Measurements from ENCODE around the gene FAM53A. TPM values are rescaled to one million over a fixed set of nuclear protein-coding genes. Genes with fewer than 3 reads are reported as not detected.

FAM53A gene
- total RNA-seq, 1 experiment from 2014 or later, result 1.6 TPM

DNA sequence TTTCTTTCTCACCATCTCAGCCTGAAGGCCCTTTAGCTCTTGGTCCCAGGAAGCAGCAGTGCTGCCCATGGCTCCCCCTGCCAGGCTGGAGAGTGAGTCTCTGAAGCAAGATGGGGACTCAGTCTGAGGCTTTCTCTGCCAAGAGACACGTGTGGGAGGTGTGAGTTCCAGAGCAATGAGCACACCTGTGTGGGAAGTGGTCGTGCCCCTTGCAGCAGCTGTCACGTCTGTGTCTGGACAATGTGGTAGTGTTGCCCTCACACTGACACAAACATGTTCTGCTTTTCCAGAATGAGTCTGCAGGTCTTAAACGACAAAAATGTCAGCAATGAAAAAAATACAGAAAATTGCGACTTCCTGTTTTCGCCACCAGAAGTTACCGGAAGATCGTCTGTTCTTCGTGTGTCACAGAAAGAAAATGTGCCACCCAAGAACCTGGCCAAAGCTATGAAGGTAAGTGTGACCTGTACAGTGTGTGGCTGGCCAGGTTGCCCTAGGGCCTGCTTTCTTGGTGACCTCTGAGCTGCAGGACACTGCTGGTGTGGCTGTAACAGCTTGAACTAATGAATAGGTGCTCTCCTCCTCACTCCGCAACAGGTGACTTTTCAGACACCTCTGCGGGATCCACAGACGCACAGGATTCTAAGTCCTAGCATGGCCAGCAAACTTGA is 39.2 kb upstream of the FAM53A start:
- peaks cover 10% of the 10 kb centered on the region for H3K4me1 ChIP-seq (ENCODE audit: insufficient read depth, low read length, poor library complexity, severe bottlenecking)
- ChIA-PET POLR2A (ENCODE audit: low non-redundant PET) (no interaction called here), CTCF (no interaction called here)
- H3K9me3 ChIP-seq (ENCODE audit: low read depth, low read length, poor library complexity, severe bottlenecking), result no peaks in the 10 kb centered on the region
- H3K27ac ChIP-seq (ENCODE audit: low read depth, low read length, poor library complexity, severe bottlenecking), result peak overlapping the region; percentile 90
- peak overlapping the region; percentile 99 for H3K4me3 ChIP-seq (ENCODE audit: low read depth, low read length, poor library complexity, severe bottlenecking)
- no peaks in the 10 kb centered on the region for H3K27me3 ChIP-seq (replicated peaks; ENCODE audit: insufficient read depth, low read depth, low read length, poor library complexity)
- intact Hi-C loops (cut with micrococcal nuclease; ENCODE audit: unreplicated experiment), result no loop called here
- peaks cover 62% of the 10 kb centered on the region for H3K36me3 ChIP-seq (ENCODE audit: insufficient read depth, low read length, poor library complexity, severe bottlenecking)
- TF ChIP-seq, protein P1, sequence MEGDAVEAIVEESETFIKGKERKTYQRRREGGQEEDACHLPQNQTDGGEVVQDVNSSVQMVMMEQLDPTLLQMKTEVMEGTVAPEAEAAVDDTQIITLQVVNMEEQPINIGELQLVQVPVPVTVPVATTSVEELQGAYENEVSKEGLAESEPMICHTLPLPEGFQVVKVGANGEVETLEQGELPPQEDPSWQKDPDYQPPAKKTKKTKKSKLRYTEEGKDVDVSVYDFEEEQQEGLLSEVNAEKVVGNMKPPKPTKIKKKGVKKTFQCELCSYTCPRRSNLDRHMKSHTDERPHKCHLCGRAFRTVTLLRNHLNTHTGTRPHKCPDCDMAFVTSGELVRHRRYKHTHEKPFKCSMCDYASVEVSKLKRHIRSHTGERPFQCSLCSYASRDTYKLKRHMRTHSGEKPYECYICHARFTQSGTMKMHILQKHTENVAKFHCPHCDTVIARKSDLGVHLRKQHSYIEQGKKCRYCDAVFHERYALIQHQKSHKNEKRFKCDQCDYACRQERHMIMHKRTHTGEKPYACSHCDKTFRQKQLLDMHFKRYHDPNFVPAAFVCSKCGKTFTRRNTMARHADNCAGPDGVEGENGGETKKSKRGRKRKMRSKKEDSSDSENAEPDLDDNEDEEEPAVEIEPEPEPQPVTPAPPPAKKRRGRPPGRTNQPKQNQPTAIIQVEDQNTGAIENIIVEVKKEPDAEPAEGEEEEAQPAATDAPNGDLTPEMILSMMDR (conservative IDR thresholded peaks at IDR 0.05; ENCODE audit: low read depth, low read length), result no peak
- TF ChIP-seq EZH2 (IDR thresholded peaks at IDR 0.05; ENCODE audit: borderline replicate concordance, low read depth, low read length, poor library complexity, severe bottlenecking), result no peak
- BruUV-seq (replicated peaks), result TSS peak; percentile 22
- DNase-seq (ENCODE audit: low spot score), result no peak

DNA sequence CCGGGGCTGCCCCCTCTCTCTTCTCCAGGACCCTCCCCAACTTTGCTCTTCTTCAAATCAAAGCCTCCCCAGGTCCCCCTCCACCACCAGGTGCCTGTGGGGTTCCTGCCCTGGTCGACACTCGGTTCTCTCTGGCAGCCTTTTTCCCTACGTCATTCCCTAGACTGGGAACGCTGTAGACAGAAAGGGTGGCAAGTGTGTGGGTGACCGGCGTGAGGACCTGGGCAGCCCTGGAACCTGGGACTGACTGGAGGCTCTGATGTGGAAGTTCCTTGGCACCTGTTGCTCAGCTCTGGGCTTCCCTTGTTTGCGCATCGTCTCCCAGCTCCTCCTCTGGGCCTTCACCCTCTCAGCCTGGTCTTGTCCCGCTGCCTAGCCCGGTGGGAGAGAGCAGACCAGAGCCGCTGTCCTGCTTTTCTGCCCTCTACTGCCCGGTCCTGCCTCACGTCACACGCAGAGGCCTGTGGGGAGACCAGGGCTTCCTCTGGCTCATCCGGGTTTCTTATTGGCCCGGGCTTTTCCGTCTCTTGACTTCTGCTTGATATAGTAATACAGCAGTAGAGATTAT is 38.5 kb upstream of the FAM53A start:
- no peaks in the 10 kb centered on the region for H3K27me3 ChIP-seq (replicated peaks; ENCODE audit: insufficient read depth, low read depth, low read length, poor library complexity)
- H3K36me3 ChIP-seq (ENCODE audit: insufficient read depth, low read length, poor library complexity, severe bottlenecking), result peaks cover 62% of the 10 kb centered on the region
- BruUV-seq (replicated peaks), result no TSS peak
- no peaks in the 10 kb centered on the region for H3K9me3 ChIP-seq (ENCODE audit: low read depth, low read length, poor library complexity, severe bottlenecking)
- peak overlapping the region; percentile 99 for H3K4me3 ChIP-seq (ENCODE audit: low read depth, low read length, poor library complexity, severe bottlenecking)
- TF ChIP-seq, protein P1 (conservative IDR thresholded peaks at IDR 0.05; ENCODE audit: low read depth, low read length), result no peak
- no peak for TF ChIP-seq EZH2 (IDR thresholded peaks at IDR 0.05; ENCODE audit: borderline replicate concordance, low read depth, low read length, poor library complexity, severe bottlenecking)
- peaks cover 9% of the 10 kb centered on the region for H3K4me1 ChIP-seq (ENCODE audit: insufficient read depth, low read length, poor library complexity, severe bottlenecking)
- H3K27ac ChIP-seq (ENCODE audit: low read depth, low read length, poor library complexity, severe bottlenecking), result peak overlapping the region; percentile 90
- DNase-seq (ENCODE audit: low spot score), result no peak
- intact Hi-C loops (cut with micrococcal nuclease; ENCODE audit: unreplicated experiment), result no loop called here
- CTCF ChIA-PET, result interaction anchor here (0.6 kb wide), 1 partner anchor 273 kb away, joined by 4 read pairs; no protein-coding TSS in a partner anchor
- POLR2A ChIA-PET (ENCODE audit: low non-redundant PET), result no interaction called here

DNA sequence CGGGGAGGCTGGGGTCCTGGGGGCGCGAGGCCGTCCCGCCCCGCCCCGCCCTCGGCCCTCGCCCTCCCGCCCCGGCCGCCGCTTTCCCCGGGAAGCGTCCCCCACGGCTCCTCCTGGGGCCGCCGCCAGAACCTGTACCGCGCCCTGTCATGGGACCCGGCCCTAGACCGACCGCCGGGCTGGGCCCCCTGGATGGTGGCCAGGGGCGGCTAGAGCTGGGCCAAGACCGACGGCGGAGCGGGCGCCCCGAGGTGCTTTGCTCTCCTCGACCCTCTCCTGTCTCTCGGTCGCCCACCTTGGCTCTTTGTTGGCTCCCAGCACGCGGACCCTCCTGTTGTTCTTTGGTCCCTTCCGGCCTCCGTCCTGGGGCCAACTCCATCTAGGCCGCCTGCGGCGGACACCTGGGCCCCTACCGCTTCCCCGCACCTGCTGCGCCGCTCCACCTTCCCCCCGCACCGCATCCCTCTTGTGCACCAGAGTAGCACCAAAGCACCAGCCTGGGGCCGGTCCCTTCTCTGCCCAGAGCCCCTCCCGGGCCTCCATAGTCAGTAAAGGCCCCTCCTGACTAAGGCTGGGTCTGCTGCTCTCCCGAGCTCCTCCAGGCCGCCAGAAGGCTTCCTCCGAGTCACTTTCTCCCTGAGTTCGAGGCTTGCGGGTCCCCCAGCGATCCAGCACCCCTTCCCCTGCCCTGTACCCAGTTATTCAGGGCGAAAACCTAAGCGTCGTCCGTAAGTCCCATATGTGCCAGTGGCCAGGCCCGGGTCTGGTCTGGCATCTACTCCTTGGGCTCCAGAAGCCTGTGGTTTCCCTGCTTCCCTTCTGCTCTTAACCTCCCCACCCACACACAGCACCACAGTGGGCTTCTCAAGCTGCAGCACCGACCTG is 37.8 kb upstream of the FAM53A start:
- Histone ChIP-seq H3K4me1 (ENCODE audit: insufficient read depth, low read length, poor library complexity, severe bottlenecking) (peaks cover 1% of the 10 kb centered on the region), H3K36me3 (ENCODE audit: insufficient read depth, low read length, poor library complexity, severe bottlenecking) (peaks cover 62% of the 10 kb centered on the region), H3K27ac (ENCODE audit: low read depth, low read length, poor library complexity, severe bottlenecking) (peak overlapping the region; percentile 90), H3K27me3 (replicated peaks; ENCODE audit: insufficient read depth, low read depth, low read length, poor library complexity) (no peaks in the 10 kb centered on the region), H3K4me3 (ENCODE audit: low read depth, low read length, poor library complexity, severe bottlenecking) (peak overlapping the region; percentile 99), H3K9me3 (ENCODE audit: low read depth, low read length, poor library complexity, severe bottlenecking) (no peaks in the 10 kb centered on the region)
- no peak for TF ChIP-seq EZH2 (IDR thresholded peaks at IDR 0.05; ENCODE audit: borderline replicate concordance, low read depth, low read length, poor library complexity, severe bottlenecking)
- TF ChIP-seq, protein P1 (conservative IDR thresholded peaks at IDR 0.05; ENCODE audit: low read depth, low read length), result no peak
- no TSS peak for BruUV-seq (replicated peaks)
- intact Hi-C loops (cut with micrococcal nuclease; ENCODE audit: unreplicated experiment), result no loop called here
- DNase-seq (ENCODE audit: low spot score), result no peak
- POLR2A ChIA-PET (ENCODE audit: low non-redundant PET), result interaction anchor here (0.7 kb wide), 1 partner anchor 1650 kb away, joined by 4 read pairs; no protein-coding TSS in a partner anchor
- CTCF ChIA-PET, result interaction anchor here (0.6 to 1.3 kb wide), 2 partner anchors 28 to 274 kb away, joined by 4 read pairs; no protein-coding TSS in a partner anchor
